ENCODE results near the gene MICALL2. TPM values are rescaled to one million over a fixed set of nuclear protein-coding genes. Genes with fewer than 3 reads are reported as not detected.

MICALL2 gene
- total and polyA plus RNA-seq, 2 donors (not counting 1 experiment from before 2014, with no cell fraction given): 11.7 to 60.1 TPM

DNA sequence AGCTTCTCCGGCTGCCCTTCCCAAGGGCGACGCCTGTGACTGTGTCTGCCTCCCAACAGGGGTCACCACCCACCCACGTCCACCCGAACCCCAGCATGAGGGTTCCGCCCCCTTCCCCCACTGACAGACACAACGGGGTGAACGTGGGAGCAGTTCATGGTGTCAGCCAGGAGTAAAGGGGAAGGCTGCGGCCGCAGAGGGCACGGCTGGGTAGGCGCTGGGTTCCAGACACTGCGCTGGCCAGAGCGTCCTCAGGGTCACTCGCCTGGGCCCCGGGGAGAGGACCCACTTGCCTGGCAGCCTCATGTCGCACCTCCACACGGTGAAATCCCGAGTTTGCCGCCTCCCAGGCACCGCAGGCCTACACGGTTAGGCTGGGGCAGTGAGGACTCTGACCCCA is 23.8 kb upstream of the MICALL2 start:
- Histone ChIP-seq H3K4me3 (replicated peaks in 1 of 4; ENCODE audit: control extremely low read depth in 1 of 4, insufficient read depth in 1 of 4, low read depth in 3 of 4, low read length in 4 of 4) (no peak overlapping the region), H3K9ac (ENCODE audit: insufficient read depth, low read length) (no peak overlapping the region), H3K4me2 (ENCODE audit: extremely low read depth, insufficient read depth, low read length) (no peak overlapping the region), H4K20me1 (ENCODE audit: control insufficient read depth, extremely low read depth, insufficient read depth, low read length) (no peaks in the 10 kb centered on the region), H3K4me1 (ENCODE audit: control insufficient read depth, extremely low read depth, insufficient read depth, low read length) (no peaks in the 10 kb centered on the region), H3K79me2 (ENCODE audit: control insufficient read depth, insufficient read depth, low read length) (no peaks in the 10 kb centered on the region), H3K36me3 (ENCODE audit: control insufficient read depth, insufficient read depth, low read length) (peaks cover 32% of the 10 kb centered on the region), H3K27ac (ENCODE audit: insufficient read depth, low read length) (no peak overlapping the region), H2AFZ (ENCODE audit: low read length) (no peak overlapping the region), H3K9me3 (ENCODE audit: control insufficient read depth, insufficient read depth, low read depth, low read length) (no peaks in the 10 kb centered on the region), H3K27me3 (ENCODE audit: control insufficient read depth, insufficient read depth, low read length) (no peaks in the 10 kb centered on the region)
- DNase-seq (ENCODE audit: low read depth in 2 of 2): no peak
- TF ChIP-seq, protein P1, sequence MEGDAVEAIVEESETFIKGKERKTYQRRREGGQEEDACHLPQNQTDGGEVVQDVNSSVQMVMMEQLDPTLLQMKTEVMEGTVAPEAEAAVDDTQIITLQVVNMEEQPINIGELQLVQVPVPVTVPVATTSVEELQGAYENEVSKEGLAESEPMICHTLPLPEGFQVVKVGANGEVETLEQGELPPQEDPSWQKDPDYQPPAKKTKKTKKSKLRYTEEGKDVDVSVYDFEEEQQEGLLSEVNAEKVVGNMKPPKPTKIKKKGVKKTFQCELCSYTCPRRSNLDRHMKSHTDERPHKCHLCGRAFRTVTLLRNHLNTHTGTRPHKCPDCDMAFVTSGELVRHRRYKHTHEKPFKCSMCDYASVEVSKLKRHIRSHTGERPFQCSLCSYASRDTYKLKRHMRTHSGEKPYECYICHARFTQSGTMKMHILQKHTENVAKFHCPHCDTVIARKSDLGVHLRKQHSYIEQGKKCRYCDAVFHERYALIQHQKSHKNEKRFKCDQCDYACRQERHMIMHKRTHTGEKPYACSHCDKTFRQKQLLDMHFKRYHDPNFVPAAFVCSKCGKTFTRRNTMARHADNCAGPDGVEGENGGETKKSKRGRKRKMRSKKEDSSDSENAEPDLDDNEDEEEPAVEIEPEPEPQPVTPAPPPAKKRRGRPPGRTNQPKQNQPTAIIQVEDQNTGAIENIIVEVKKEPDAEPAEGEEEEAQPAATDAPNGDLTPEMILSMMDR (conservative IDR thresholded peaks at IDR 0.05 in 1 of 2, IDR thresholded peaks at IDR 0.05 in 1 of 2; ENCODE audit: low read depth in 1 of 2, low read length in 2 of 2): no peak
- no peak for TF ChIP-seq EZH2 (IDR thresholded peaks at IDR 0.05; ENCODE audit: low read length, missing control alignments)

DNA sequence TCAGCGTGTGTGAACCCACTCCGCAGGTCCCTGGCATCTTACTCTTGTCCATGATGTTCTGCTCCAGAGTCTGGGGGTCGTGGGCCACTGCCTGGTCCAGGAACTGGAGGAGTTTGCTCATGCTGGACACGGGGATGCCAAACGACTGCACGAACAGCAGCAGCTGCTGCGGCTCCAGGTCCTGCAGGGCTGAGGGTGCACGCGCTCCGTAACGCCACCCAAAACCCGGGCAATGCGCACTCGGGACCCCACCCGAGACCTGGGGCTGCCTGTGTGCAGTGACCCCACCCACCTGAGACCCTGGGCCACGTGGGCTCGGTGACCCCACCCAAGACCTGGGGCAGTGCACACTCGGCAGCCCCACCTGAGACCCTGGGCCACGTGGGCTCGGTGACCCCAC is 22.0 kb upstream of the MICALL2 start:
- Histone ChIP-seq H2AFZ (ENCODE audit: low read length) (no peak overlapping the region), H3K79me2 (ENCODE audit: control insufficient read depth, insufficient read depth, low read length) (no peaks in the 10 kb centered on the region), H3K27me3 (ENCODE audit: control insufficient read depth, insufficient read depth, low read length) (no peaks in the 10 kb centered on the region), H3K4me2 (ENCODE audit: extremely low read depth, insufficient read depth, low read length) (no peak overlapping the region), H3K36me3 (ENCODE audit: control insufficient read depth, insufficient read depth, low read length) (peaks cover 28% of the 10 kb centered on the region), H3K4me3 (replicated peaks in 1 of 4; ENCODE audit: control extremely low read depth in 1 of 4, insufficient read depth in 1 of 4, low read depth in 3 of 4, low read length in 4 of 4) (no peak overlapping the region), H3K9ac (ENCODE audit: insufficient read depth, low read length) (no peak overlapping the region), H3K4me1 (ENCODE audit: control insufficient read depth, extremely low read depth, insufficient read depth, low read length) (no peaks in the 10 kb centered on the region), H3K9me3 (ENCODE audit: control insufficient read depth, insufficient read depth, low read depth, low read length) (no peaks in the 10 kb centered on the region), H3K27ac (ENCODE audit: insufficient read depth, low read length) (no peak overlapping the region), H4K20me1 (ENCODE audit: control insufficient read depth, extremely low read depth, insufficient read depth, low read length) (no peaks in the 10 kb centered on the region)
- DNase-seq (ENCODE audit: low read depth in 2 of 2): no peak
- TF ChIP-seq EZH2 (IDR thresholded peaks at IDR 0.05; ENCODE audit: low read length, missing control alignments): no peak
- TF ChIP-seq, protein P1 (conservative IDR thresholded peaks at IDR 0.05 in 1 of 2, IDR thresholded peaks at IDR 0.05 in 1 of 2; ENCODE audit: low read depth in 1 of 2, low read length in 2 of 2): no peak

DNA sequence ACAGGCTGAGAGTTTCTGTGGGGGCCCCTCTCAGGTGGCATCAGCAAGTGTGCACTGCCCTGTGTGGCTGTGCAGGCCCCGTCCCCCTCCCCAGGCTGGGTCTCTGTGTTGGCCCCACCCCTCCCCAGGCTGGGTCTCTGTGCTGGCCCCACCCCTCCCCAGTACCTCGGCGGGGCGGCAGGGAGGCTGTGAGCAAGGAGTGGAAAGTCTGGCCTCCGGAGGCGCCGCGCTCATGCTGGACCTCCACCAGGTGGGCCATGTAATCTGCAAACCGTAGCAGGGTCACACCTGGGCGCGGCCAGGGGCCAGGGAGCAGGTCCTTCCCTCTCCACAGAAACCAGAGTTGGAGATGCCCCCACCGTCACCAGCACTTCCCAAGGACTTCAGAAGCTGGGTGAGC is 21.4 kb upstream of the MICALL2 start:
- no peaks in the 10 kb centered on the region for H3K9me3 ChIP-seq (ENCODE audit: control insufficient read depth, insufficient read depth, low read depth, low read length)
- H3K27me3 ChIP-seq (ENCODE audit: control insufficient read depth, insufficient read depth, low read length): no peaks in the 10 kb centered on the region
- H3K4me3 ChIP-seq (replicated peaks in 1 of 4; ENCODE audit: control extremely low read depth in 1 of 4, insufficient read depth in 1 of 4, low read depth in 3 of 4, low read length in 4 of 4): no peak overlapping the region
- TF ChIP-seq EZH2 (IDR thresholded peaks at IDR 0.05; ENCODE audit: low read length, missing control alignments): no peak
- TF ChIP-seq, protein P1 (conservative IDR thresholded peaks at IDR 0.05 in 1 of 2, IDR thresholded peaks at IDR 0.05 in 1 of 2; ENCODE audit: low read depth in 1 of 2, low read length in 2 of 2): no peak
- DNase-seq (ENCODE audit: low read depth in 2 of 2): no peak
- H4K20me1 ChIP-seq (ENCODE audit: control insufficient read depth, extremely low read depth, insufficient read depth, low read length): no peaks in the 10 kb centered on the region
- H3K36me3 ChIP-seq (ENCODE audit: control insufficient read depth, insufficient read depth, low read length): peaks cover 28% of the 10 kb centered on the region
- no peaks in the 10 kb centered on the region for H3K4me1 ChIP-seq (ENCODE audit: control insufficient read depth, extremely low read depth, insufficient read depth, low read length)
- H2AFZ ChIP-seq (ENCODE audit: low read length): no peak overlapping the region
- H3K9ac ChIP-seq (ENCODE audit: insufficient read depth, low read length): no peak overlapping the region
- H3K79me2 ChIP-seq (ENCODE audit: control insufficient read depth, insufficient read depth, low read length): no peaks in the 10 kb centered on the region
- H3K27ac ChIP-seq (ENCODE audit: insufficient read depth, low read length): no peak overlapping the region
- H3K4me2 ChIP-seq (ENCODE audit: extremely low read depth, insufficient read depth, low read length): no peak overlapping the region

All from fibroblast of lung (primary cell).